ENCODE measurements around the gene MSANTD3. TPM values are rescaled to one million over a fixed set of nuclear protein-coding genes. Genes with fewer than 3 reads are reported as not detected.

Gene MSANTD3
- total and polyA plus RNA-seq, 2 of the 13 experiments (the other 11 are each of a cell fraction or from before 2014, with no cell fraction given), result 10.1 to 19.2 TPM

GRCh38 chr9:100465274-100465673, 38.3 kb downstream of the MSANTD3 start:
- intact Hi-C loops (cut with micrococcal nuclease; ENCODE audit: unreplicated experiment) (no loop called here), in situ Hi-C loops (cut with HindIII; ENCODE audit: extremely low pct_ligation_motif_present, low pct_unique_long_range_greater_than_20kb) (no loop called here)
- H3K4me3 ChIP-seq (replicated peaks in 1 of 3; ENCODE audit: insufficient read depth in 1 of 3, low read depth in 2 of 3, low read length in 3 of 3), result no peak overlapping the region
- no peaks in the 10 kb centered on the region for H3K36me3 ChIP-seq (replicated peaks in 1 of 2; ENCODE audit: control insufficient read depth in 1 of 2, insufficient read depth in 2 of 2, low read length in 2 of 2)
- peak overlapping the region; percentile 32 for H3K4me2 ChIP-seq (ENCODE audit: low read depth, low read length)
- peak; percentile 36 for FAIRE-seq
- BruUV-seq (replicated peaks), result no TSS peak
- CTCF ChIA-PET (ENCODE audit: low intra/inter-chr PET ratio, low total read pairs), result no interaction called here
- no peak overlapping the region for H2AFZ ChIP-seq (ENCODE audit: low read length)
- peak; percentile 85 for ATAC-seq
- peak; percentile 81 for DNase-seq (ENCODE audit: low spot score)
- no peaks in the 10 kb centered on the region for H4K20me1 ChIP-seq (ENCODE audit: insufficient read depth, low read length)
- H3K27me3 ChIP-seq (ENCODE audit: control insufficient read depth in 1 of 2, insufficient read depth in 2 of 2, low read length in 2 of 2), result no peaks in the 10 kb centered on the region
- H3K79me2 ChIP-seq (ENCODE audit: insufficient read depth, low read length), result no peaks in the 10 kb centered on the region
- POLR2A ChIA-PET, result interaction anchor here (1.4 kb wide), 1 partner anchor 113 kb away, joined by 3 read pairs; the partner anchor contains the start of gene TEX10
- WGBS (ENCODE audit: low lambda C conversion rate), result 5% methylated on average over 2 of the region's 2 CpGs
- H3K9me3 ChIP-seq (ENCODE audit: low read length), result no peaks in the 10 kb centered on the region
- peak overlapping the region; percentile 59 for H3K27ac ChIP-seq (ENCODE audit: extremely low read length, insufficient read depth, low read length)
- peaks cover 38% of the 10 kb centered on the region for H3K4me1 ChIP-seq (ENCODE audit: insufficient read depth, low read length)
- H3K9ac ChIP-seq (ENCODE audit: insufficient read depth, low read depth, low read length), result 0 out of 2 replicates have a peak overlapping the region, but pooled peaks have one; percentile 27
- TF ChIP-seq SSRP1 (CRISPR knock-in tag; IDR thresholded peaks at IDR 0.05) (no peak), RFX3 (CRISPR knock-in tag; IDR thresholded peaks at IDR 0.05) (no peak), EP300 (IDR thresholded peaks at IDR 0.05; ENCODE audit: low read depth in 2 of 2, low read length in 2 of 2) (peak in 1 of 2 experiments; percentile 47; a peak in 1 of 4 replicates), EP300 (CRISPR knock-in tag; IDR thresholded peaks at IDR 0.05; ENCODE audit: borderline replicate concordance) (no peak), THRA (CRISPR knock-in tag; IDR thresholded peaks at IDR 0.05; ENCODE audit: borderline replicate concordance) (peak; percentile 96; the same call in 1 of the 2 replicates), RCOR2 (CRISPR knock-in tag; IDR thresholded peaks at IDR 0.05) (peak; percentile 44; the same call in 1 of the 2 replicates), RFX1 (IDR thresholded peaks at IDR 0.05) (peak; percentile 59), RBM22 (optimal IDR thresholded peaks at IDR 0.05; ENCODE audit: low read length) (no peak), ZBTB8A (CRISPR knock-in tag; IDR thresholded peaks at IDR 0.05; ENCODE audit: borderline replicate concordance, low read depth) (no peak), HDAC2 (CRISPR knock-in tag; IDR thresholded peaks at IDR 0.05) (0 out of 2 replicates have a peak, but pooled peaks have one; percentile 12), SIN3B (IDR thresholded peaks at IDR 0.05; ENCODE audit: low read length) (no peak), THAP7 (CRISPR knock-in tag; IDR thresholded peaks at IDR 0.05) (no peak), SRF (IDR thresholded peaks at IDR 0.05; ENCODE audit: low read depth, low read length) (0 out of 2 replicates have a peak, but pooled peaks have one; percentile 53), TBL1XR1 (IDR thresholded peaks at IDR 0.05; ENCODE audit: borderline replicate concordance, low read length, partially characterized antibody) (no peak), RXRB (CRISPR knock-in tag; IDR thresholded peaks at IDR 0.05; ENCODE audit: borderline replicate concordance) (peak; percentile 74), ZNF451 (CRISPR knock-in tag; IDR thresholded peaks at IDR 0.05) (no peak), SOX6 (IDR thresholded peaks at IDR 0.05) (no peak), SOX6 (CRISPR knock-in tag; IDR thresholded peaks at IDR 0.05) (peak; percentile 73), SOX5 (CRISPR knock-in tag; IDR thresholded peaks at IDR 0.05; ENCODE audit: borderline replicate concordance) (peak; percentile 81), GATAD2A (CRISPR knock-in tag; IDR thresholded peaks at IDR 0.05) (peak; percentile 10; the same call in 1 of the 2 replicates), RBAK (CRISPR knock-in tag; IDR thresholded peaks at IDR 0.05) (no peak), FOXO4 (CRISPR knock-in tag; conservative IDR thresholded peaks at IDR 0.05) (no peak), NCOA2 (CRISPR knock-in tag; IDR thresholded peaks at IDR 0.05) (peak; percentile 41; the same call in 1 of the 2 replicates)
- TF ChIP-seq, protein P1, sequence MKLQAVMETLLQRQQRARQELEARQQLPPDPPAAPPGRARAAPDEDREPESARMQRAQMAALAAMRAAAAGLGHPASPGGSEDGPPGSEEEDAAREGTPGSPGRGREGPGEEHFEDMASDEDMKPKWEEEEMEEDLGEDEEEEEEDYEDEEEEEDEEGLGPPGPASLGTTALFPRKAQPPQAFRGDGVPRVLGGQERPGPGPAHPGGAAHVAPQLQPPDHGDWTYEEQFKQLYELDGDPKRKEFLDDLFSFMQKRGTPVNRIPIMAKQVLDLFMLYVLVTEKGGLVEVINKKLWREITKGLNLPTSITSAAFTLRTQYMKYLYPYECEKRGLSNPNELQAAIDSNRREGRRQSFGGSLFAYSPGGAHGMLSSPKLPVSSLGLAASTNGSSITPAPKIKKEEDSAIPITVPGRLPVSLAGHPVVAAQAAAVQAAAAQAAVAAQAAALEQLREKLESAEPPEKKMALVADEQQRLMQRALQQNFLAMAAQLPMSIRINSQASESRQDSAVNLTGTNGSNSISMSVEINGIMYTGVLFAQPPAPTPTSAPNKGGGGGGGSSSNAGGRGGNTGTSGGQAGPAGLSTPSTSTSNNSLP (IDR thresholded peaks at IDR 0.05; ENCODE audit: low read depth, low read length), result peak; percentile 68
